G401.6 (cell line): ENCODE results near the gene GALNT2.

Source experiments
- FAIRE-seq: peaks from 2 replicates; lab custom pipeline; 2012; peaks lifted over from hg19 to GRCh38; lab: Jason Lieb, UNC

GALNT2 gene

DNA sequence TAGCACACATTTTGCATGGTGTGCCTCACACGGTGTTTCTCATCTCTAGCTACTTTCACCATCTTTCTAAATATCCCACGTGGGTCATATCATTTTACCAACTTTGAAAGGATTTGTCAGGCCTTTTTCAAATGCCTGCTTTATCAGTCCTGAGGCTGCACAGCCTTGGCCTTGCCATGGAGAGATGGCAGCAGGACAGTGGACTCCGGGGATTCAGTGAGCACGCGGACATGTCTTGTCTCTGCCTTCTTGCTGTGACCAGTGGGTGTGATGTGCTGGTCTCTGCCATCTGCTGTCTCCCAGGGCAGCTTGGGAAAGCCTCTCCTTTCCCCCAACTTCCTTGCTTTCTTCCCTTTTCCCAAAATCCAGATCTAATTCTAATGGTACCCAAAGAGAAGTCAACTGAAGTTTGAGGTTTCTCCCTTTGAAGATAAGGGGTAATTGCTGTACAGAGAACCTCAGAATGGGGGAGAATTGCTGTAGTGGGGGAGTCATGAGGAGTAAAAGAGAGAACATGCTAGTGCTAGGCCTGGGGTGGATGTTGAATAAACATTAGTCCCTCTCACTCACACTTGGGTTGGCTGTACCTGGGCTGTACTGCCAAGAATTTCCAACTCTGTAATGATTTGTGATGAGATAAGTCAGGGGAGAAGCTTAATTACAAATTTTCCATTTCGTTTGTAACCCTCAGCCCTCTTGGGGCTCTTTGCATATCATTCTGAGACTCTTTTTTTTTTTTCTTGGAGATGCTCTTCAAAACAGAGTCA is 99.5 kb downstream of the GALNT2 start:
- FAIRE-seq = no peak

- FAIRE-seq = no peak
These were observed 100.4 kb downstream of the GALNT2 start for GRCh38 chr1:230167419-230167852.

DNA sequence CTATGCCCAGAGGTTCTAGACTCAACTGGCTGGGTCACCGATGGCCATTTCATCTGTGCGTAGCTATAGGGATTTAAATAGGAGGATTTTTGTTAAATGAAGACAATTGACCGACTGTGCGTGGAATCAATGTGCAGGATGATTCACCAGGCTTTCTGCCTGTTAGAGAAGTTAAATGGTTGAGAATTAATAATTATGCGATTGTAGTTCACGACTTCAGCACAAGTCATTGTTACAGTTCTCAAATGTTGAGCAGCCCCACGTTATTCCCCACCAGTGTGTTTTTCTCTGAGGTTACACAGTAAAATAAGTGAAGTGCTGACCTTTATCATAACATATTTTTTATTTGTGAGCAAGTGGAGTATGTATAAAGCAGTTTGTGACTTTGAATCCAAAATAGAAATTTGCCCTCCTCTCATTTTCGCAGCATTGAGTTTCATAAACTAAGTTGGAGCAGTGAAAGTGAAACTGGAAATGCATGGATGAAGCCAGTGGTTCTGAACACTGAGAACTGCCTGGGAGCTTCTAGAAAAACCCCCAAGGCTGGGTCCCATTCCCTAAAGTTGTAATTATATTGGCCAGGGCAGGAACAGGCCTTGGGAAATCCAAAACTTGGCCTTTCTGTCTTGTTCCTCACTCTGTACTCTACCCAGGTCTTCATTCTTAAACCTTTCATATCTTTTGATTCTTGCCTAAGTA is 102.6 kb downstream of the GALNT2 start:
- no peak for FAIRE-seq

DNA sequence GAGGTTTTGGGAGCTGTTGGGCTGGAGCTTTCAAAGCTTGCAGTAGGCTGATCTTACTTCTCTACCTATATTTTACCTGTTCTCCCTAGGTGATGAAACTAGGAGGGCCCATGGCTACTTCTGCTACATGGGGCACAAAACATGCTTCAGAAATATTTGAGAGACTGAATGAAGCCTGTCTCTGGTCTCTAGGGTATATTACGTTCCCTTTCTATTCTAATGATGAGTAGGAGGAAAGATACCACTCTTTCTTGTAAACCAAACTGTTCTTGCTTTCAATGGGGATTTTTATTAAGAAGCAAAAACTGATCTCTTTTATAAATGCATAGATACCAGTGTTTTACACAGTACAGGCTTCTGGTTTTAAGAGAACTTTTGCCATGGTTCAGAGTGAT is 103.1 kb downstream of the GALNT2 start:
- FAIRE-seq = no peak

GRCh38 chr1:230170622-230171021 is 103.6 kb downstream of the GALNT2 start:
- FAIRE-seq = no peak

- no peak for FAIRE-seq
These were observed 104.4 kb downstream of the GALNT2 start for GRCh38 chr1:230171356-230172015.

- no peak for FAIRE-seq
These were observed 105.0 kb downstream of the GALNT2 start for GRCh38 chr1:230172016-230172537.

DNA sequence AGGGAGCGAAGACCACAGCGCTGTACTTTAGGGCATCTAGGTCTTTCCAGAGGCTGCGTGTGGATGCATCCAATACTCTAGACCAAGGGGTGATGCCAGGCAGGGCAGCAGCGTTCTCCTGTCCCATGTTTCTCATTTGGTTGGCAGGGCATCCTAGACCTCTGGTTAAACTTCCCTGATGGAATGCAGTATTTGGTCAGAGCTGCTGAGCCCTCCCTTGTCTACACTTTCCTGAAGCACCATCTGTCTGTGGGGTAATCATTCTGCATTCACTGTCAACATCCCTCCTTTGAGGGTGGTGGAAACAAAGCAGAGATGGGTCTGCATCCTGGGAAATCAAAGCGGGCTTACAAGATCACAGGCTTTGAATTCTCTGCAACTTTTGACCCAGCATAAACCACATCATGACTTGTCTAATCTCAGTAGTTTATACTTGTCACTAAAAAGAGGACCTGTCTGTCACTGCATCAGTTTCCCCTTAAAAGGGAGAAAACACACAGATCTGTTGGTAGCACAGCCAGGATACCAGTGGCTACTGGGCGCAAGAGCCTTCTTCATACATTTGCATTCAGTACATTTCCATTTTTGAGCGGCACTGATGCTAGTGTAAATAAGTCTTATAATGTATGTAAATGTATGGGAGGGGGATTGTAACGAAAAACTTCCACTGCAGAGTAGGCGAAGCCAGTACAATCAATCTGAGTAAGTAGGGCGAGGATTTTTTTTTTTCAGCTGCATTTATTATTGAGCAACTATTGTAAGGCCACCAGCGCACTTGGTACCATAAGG is 106.3 kb downstream of the GALNT2 start:
- no peak for FAIRE-seq

DNA sequence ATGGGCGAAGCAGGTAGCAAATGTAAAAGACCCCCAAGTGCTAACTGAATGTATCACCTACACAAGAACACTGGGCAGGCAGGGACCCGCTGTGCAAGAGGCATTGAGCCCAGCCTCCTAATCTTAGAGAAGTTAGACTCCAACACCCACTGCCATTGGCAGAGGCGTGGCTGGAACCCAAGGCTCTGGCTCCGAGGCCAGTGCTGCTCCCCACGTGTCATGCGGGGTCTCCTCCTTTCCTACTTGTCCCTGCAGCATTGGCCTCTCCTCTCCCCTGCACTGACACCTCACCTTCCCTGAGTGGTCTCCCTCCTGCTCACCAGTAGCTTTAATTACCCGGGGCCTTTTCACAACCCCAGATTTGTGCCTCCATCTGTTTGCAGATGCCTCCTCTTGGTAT is 107.0 kb downstream of the GALNT2 start:
- no peak for FAIRE-seq

DNA sequence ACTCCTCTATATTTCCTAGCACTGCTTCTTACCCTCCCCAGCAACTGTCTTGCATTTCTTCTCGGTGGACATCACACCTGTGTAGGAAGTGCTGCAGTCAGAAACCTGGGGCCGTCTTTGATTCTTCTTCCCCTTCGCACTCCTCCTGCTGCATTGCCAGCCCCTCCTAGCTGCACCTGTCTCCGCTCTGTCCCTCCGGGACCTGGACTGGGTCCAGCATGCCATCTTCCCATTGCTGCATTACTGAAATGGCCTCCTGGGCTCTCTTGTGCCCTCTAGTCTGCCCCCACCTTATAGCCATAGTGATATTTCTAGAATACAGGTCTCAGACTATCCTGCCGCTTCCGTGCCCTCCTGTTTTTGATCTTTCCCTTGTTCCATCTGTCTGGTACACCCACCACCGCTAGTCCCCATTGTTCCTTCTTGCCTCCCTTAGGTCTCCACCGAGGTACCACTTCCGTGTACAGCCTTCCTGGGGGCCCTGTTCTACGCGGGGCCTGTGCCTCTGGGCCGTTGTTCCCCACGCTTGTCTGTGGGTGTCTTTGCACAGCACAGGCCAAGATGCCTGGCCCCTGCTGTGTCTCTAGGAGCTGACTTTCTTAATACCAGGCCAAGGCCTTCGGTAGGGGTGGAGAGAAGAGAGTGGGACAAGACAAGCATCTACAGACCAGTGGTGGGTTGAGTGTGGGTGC is 107.6 kb downstream of the GALNT2 start:
- FAIRE-seq = no peak

GRCh38 chr1:230175163-230175747 is 108.2 kb downstream of the GALNT2 start:
- FAIRE-seq = no peak

- no peak for FAIRE-seq
These were observed 108.8 kb downstream of the GALNT2 start for GRCh38 chr1:230175839-230176238.

DNA sequence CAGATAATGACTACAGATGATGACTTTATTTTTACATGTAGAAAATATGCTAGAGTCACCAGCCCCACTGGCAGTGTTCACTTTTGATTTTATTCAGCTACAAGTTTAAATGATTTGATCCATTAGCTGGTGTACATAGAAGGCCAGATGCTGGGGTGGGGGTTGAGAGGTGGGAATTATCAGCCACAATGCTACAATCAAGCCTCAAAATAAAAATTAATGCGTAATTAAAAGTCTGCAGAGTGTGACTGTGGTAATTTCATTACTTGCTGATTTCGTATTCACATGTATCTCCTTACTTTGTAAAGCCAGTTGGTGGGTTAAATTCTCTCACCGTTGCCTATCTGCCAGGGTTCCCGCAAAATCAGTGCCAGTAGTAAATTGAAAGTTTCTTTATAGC is 109.3 kb downstream of the GALNT2 start:
- no peak for FAIRE-seq

DNA sequence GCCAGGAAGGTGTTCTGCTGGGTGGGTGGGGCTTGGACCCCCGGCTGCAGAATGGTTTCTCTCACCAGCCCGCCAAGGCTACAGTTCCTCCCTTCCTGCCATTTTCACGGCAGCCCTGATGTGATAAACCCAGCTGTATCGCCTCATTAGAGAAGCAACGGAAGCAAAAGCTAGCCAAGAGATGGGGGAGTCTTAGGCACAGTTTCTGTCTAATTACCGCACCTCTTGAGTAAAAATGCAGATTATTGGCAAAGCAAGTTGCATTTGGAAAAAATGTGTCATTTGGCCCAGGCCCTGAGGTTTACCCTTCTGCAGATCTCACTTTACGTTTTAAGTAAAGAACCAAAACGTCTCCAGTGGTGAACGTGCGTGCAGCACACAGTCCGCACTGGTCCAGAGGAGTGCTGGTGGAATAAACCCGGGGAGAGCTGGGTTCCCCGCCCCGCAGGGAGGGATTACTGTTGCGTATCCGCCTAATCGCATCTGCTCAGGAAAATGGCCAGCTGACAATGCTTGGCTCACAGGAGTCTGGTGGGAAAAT is 109.9 kb downstream of the GALNT2 start:
- no peak for FAIRE-seq

DNA sequence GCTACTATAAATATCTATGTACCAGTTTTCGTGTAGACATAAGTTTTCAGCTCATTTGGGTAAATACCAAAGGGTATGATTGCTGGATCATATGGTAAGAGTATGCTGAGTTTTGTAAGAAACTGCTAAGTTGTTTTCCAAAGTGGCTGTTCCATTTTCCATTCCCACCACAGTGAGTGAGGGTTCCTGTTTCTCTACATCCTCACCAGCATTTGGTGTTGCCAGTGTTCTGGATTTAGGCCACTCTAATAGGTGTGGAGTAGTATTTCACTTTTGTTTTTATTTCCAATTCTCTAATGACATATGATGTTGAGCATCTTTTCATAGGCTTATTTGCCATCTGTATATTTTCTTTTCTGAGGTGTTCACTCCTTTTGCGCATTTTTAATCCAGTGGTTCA is 112.2 kb downstream of the GALNT2 start:
- no peak for FAIRE-seq

GRCh38 chr1:230185076-230186001 is 118.3 kb downstream of the GALNT2 start:
- no peak for FAIRE-seq

DNA sequence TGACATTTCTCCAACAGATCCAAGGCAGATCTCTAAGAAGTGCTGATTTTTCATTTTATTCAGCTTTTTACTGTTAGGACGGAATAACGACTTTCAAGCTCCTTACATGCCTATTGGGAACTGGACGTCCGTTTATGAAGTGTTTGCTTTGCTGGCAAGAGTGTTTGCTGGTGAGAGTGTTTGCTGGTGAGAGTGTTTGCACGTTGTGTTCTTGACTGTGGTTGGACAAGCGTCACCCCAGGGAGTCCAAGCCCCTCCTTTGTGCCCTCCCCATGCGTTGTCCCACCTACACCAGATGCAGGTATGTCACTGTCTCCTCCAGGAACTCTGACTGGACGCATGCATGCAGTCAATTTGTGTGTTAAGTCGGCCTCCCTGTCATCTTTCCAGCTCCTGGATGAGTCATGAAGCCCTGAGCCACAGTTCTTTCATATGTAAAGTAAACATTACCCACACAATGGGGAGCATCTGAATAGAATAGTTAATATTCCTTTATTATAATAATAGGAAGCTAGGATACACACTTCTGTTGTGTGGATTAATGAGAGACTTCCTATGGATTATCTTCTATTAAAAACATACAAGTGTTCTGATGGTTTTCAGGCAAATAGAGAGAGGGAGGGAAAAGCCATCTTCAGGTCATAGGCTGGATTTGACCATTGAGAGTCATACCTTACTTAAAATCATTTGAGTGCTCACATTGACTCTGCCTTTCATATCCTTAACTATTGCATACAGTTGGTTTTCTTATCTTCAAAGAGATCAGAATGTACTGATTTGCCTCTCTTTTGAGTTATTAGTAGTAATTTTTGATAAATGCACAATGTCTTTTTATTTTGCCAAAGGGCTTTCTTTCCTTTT is 119.2 kb downstream of the GALNT2 start:
- FAIRE-seq = no peak

- FAIRE-seq = no peak
These were observed 119.8 kb downstream of the GALNT2 start for GRCh38 chr1:230186874-230187273.

DNA sequence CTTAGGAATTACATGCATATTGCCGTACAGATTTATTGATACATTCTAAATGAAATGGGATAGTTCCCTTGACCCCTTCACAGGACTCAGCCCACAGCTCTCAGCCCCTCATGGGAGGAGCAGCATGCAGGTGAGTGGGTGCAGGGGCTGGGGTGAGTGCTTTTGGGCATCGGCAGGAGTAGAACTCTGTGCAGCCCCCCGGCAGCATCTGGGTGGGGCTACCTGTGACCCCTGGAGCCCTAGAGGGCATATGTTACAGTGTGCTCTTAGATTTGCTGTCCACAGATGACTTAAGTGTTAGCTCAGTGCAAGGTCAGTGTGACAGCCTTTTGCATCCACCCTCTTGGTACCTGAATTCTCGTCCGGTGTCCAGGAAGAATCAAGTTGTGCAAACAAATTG is 120.3 kb downstream of the GALNT2 start:
- FAIRE-seq = no peak
